ENCODE data around the gene DCDC2C. TPM values are rescaled to one million over a fixed set of nuclear protein-coding genes. Genes with fewer than 3 reads are reported as not detected.
A peak's percentile ranks its signal among the peaks of the same experiment; 100 is the strongest.

The DCDC2C gene
- total RNA-seq, 1 experiment from 2014 or later, result not detected

DNA sequence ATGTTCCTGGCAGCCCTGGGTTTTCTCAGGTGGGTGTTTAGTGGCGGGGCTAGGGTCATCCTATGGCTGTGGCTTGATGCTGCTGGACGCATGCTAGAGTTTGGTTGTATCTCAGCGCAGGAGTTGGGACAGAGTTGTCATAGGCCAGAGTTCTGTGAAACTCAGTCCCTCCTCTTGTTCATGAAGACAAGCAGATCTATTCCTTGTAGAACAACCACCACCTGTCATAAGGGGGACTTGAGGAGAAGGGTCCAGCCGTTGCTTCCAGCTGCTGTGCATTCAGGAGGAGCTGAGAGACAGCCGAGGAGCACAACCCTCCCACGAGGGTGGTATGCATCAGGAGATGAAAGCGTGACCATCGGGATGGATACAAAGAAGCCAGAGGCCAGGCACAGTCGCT, 26.4 kb downstream of the DCDC2C start:
- in situ Hi-C loops (cut with HindIII; ENCODE audit: low pct_unique_long_range_greater_than_20kb, low sequenced_read_pairs), result no loop called here
- DNase-seq (ENCODE audit: low read depth, low spot score), result no peak

DNA sequence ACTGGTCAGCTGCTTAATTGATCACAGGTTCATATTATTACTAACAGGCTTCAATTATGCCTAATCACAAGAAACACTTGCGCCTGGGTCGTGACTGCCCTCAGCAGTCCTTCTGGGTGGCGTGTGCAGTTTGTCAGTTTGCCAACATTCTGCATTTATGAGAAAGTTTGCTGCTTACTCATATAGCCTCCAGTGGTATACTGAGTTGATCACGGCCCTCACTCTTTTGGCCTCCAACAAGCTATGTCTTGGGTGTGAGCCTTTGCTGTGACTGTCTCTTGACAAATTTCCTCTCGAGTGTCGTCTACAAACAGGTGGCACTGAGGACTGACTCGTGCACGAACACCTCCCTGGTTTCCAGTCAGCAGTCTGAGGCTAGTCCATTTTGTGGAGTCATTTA, 27.3 kb downstream of the DCDC2C start:
- in situ Hi-C loops (cut with HindIII; ENCODE audit: low pct_unique_long_range_greater_than_20kb, low sequenced_read_pairs), result no loop called here
- DNase-seq (ENCODE audit: low read depth, low spot score), result peak; percentile 54

DNA sequence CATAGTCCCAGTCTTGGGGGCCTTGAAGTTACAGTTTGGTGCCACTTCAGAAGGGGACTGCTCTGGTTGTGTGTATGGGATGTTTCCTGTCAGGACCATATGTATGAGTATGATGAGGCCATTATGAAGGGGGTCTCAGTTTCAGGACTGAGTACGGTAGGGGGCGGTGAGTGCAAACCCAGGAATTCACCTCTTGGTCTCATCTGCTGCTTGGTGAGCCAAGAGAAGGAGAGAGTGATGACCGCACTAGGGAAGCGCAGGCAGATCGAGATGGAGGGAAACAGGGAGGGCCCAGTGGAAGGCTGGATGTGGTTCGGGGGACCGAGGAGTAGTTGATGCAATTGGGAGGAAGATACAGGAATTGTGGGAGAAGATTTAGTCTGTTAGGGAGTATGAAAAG, 28.5 kb downstream of the DCDC2C start:
- in situ Hi-C loops (cut with HindIII; ENCODE audit: low pct_unique_long_range_greater_than_20kb, low sequenced_read_pairs), result no loop called here
- no peak for DNase-seq (ENCODE audit: low read depth, low spot score)

DNA sequence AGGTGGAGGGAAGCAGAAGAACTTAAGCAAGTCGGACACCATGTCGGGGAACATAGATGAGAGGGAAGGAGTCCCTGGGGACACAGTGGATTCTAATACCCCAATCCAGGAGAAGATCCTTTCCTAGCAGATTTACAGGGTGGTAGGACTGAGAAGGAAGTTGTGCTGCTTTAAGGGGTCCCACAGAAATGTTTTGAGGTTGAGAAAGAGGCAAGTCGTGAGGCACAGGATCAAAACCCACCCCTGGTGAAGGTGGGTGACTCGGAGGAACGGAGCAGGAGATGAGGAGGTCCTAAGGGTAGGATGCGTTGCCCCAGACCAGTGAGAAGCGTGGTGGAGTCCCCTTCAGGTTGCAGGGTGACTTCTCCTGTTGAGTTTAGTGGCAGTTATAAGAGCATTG, 32.7 kb downstream of the DCDC2C start:
- in situ Hi-C loops (cut with HindIII; ENCODE audit: low pct_unique_long_range_greater_than_20kb, low sequenced_read_pairs), result no loop called here
- DNase-seq (ENCODE audit: low read depth, low spot score), result no peak

DNA sequence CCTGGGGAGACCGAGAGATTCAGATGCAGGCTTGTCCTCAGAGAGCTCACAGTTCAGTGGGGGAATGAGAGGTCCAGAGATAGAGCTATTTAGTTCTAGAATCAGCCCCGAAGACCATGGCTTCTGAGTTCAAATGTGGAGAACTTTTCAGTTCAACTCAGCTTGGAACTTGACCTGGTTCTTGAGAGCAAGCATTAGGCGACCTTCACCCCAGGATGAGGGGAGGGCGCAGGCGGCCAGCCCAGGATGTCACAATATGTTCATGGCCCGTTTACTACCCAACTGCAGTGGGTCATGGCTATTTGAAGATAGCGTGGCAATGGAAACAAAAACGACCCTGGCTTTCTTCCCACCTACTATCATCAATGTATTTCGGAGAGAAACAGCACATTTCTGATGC, 33.8 kb downstream of the DCDC2C start:
- in situ Hi-C loops (cut with HindIII; ENCODE audit: low pct_unique_long_range_greater_than_20kb, low sequenced_read_pairs), result no loop called here
- no peak for DNase-seq (ENCODE audit: low read depth, low spot score)

DNA sequence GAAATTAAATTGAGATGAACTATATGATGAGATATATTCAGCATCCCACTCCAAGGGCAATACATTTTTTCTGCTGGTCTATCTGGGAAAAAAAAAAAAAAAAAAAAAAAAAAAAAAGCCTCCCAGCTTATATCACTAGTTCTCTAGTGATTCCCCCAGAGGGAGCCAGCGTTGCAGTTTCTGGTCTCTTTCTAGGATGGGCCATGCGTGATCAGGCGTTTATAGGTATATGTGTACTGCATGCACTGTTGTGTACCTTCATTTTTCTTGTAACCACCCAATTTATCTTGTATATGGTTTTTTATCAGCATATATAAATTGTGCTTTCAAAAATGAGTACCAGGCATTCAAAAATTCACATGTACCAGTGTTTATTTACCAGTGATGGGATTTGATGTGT, 35.1 kb downstream of the DCDC2C start:
- in situ Hi-C loops (cut with HindIII; ENCODE audit: low pct_unique_long_range_greater_than_20kb, low sequenced_read_pairs), result no loop called here
- peak; percentile 84 for DNase-seq (ENCODE audit: low read depth, low spot score)

DNA sequence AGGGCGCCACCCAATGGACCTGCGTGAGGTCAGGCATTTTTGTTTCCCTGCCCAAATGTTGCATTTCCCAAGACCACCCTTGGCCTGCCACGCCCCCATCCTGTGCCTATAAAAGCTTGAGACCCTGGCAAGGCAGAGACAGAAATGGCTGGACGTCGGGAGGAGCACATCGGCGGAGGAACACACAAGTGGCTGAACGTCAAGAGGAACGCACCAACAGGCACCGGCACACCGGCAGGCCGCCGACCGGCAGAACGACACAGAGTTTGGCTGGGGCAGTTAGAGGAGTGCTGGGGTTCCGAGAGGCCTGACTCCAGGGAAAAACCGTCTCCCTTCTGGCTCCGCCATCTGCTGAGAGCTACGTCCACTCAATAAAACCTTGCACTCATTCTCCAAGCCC, 35.9 kb downstream of the DCDC2C start:
- DNase-seq (ENCODE audit: low read depth, low spot score), result peak; percentile 22
- in situ Hi-C loops (cut with HindIII; ENCODE audit: low pct_unique_long_range_greater_than_20kb, low sequenced_read_pairs), result no loop called here

DNA sequence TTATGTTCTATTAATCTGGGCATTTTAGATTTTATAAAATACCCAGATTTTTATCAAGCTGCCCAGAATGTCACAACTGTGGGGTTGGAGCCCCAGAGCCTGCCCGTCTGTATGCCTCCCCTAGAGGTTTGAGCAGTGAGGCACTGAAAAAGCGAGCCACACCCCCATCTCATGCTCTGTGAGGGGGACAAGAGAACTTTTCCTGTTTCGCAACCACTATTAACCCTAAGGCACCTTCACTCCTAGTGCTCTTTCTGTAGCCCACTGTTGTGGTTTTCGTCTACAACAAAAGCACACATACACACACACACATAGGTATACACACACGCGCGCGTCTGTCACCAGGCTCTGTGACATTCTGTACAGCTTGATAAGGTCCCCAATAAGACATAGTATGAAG, 38.0 kb downstream of the DCDC2C start:
- DNase-seq (ENCODE audit: low read depth, low spot score), result peak; percentile 28
- in situ Hi-C loops (cut with HindIII; ENCODE audit: low pct_unique_long_range_greater_than_20kb, low sequenced_read_pairs), result no loop called here

DNA sequence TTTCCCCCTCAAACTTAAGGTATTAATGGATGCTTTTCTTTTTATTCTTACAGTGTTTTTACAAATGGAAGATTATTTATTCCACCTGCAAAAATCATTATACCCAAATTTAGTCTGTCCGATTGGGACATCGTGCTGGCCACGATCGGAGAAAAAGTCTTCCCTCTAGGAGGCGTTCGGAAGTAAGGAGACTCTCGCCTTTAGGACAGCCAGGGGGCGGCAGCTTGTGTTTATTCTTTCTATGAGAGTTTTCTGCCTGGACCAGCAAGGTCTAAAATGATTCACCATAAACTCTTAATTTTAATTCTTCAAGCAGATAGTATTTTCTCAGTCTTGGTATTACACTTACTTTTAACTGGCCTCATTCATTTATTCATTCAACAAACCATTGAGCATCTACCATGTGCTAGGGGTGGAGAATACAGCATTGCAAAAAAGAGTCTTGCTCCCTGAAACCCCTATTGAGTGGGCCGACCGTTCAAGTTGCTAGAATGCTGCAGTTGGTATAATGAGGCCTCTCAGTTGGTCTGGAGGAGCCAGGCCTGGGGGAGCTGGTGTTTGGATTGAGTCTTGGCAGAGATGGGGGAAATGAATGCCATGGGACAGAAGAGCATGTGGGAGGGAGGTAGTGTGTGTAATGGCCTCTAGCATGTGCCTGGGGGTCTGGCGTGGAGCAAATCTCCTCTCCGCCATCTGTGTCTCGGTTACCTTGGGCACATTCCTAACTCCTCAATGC, 38.7 kb downstream of the DCDC2C start:
- in situ Hi-C loops (cut with HindIII; ENCODE audit: low pct_unique_long_range_greater_than_20kb, low sequenced_read_pairs), result no loop called here
- peak; percentile 45 for DNase-seq (ENCODE audit: low read depth, low spot score)

DNA sequence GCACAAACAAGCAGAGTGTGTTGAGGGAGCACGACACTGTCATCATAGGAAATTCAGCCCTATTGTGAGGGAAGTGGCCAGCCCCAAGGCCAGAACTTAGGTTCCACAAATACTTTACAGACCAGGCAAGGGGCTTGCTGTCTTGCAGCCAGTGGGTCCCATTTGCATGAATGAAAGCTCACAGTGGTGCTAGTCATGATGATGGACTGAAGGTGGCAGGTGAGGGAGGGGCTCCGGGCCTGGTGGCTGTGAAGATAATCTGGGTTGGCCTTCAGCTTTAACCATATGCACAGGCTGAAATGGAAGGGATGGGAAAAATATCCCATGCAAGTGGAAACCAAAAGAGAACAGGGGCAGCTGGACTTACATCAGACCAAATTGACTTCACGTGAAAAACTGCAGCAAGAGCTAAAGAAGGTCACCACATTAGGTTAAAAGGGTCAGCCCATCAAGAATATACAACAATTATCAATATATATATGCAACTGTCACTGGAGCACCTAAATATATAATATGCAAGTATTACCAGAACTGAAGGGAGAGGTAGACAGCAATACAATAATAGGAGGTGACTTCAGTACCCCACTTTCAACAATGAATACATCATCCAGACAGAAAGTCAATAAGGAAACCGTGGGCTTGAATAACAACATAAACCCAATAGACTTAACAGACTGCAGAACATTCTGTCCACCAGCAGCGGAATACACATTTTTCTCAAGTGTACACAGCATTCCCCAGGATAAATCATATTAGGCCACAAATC, 39.6 kb downstream of the DCDC2C start:
- in situ Hi-C loops (cut with HindIII; ENCODE audit: low pct_unique_long_range_greater_than_20kb, low sequenced_read_pairs), result no loop called here

DNA sequence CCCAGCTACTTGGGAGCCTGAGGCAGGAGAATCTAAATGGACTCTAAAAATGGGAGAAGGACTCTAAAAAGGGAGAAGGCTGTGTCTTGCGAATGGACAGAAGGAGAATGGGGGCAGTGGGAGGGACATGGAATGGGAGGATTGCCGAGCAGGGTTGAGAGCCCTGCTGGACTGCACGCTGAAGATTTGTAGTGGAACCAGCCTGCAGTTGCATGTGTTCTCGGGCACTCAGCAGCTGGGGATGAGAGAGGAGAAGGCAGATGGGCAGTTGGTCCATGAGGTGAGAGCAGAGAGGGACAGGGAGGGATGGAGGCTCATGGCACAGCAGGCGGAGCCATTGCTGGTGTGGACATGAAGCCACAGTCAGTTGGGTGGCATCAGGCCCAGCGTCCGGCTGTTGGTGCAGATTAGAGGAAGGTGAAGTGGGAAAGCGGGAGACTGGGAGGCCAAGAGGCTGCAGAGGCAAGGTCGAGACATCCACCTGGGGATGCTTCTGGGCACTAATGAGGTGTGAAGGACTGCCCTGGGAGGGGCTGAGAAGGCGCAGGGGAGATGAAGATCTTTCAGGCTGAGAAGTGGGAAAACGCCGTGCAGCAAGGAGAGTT, 40.7 kb downstream of the DCDC2C start:
- in situ Hi-C loops (cut with HindIII; ENCODE audit: low pct_unique_long_range_greater_than_20kb, low sequenced_read_pairs), result no loop called here

More for the DNA sequence above, 39.6 kb downstream of the DCDC2C start:
- no peak for DNase-seq (ENCODE audit: low read depth, low spot score)

DNA sequence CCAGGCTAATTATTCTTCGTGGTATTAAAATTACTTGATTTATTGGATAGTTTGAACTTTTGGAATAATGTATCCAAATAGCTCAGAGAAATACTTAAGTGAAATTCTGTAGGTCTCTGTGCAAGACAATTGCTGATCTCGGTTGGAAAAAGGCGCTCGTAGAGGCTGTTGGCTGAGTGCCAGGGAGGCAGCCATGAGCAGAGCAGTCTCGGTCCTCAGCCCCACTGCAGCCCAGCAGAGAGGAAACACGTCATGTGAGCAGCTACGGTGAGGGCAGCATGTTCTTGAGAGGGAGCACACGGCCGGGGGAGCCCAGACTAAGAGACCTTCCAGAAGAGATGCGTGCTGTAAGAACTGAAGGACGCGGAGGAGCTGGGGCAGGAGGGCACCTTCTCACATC, 42.5 kb downstream of the DCDC2C start:
- DNase-seq (ENCODE audit: low read depth, low spot score), result no peak
- in situ Hi-C loops (cut with HindIII; ENCODE audit: low pct_unique_long_range_greater_than_20kb, low sequenced_read_pairs), result no loop called here

More for the DNA sequence above, 40.7 kb downstream of the DCDC2C start:
- no peak for DNase-seq (ENCODE audit: low read depth, low spot score)

DNA sequence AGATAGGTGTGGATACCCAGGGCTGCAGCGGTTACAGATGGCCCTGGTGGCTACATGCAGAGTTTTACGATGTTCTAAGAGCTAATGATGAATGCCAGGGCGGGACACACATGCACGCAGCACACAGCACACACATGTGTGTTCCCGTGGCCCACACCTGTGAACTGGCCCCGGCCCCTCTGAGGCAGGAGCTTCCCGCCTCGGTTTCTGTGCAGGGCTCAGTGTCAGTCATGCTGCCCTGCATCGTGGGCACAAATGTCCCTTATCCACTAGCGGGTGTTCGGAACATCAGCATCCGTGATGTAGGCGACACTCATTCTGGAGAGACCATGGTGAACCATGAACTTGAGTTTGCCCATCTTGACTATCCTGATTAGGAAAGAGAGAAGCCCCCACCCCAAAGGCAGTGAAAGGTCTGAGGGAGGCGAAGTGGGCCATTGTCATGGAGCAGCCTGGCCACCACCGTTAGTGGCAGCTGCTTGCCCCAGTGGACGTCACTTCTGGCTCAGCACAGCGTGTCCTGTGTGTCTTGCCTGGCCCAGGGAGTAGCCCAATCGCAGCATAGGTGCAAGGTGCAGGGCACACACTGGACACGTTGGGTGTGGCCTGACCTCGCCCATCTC, 43.8 kb downstream of the DCDC2C start:
- in situ Hi-C loops (cut with HindIII; ENCODE audit: low pct_unique_long_range_greater_than_20kb, low sequenced_read_pairs), result no loop called here
- no peak for DNase-seq (ENCODE audit: low read depth, low spot score)

DNA sequence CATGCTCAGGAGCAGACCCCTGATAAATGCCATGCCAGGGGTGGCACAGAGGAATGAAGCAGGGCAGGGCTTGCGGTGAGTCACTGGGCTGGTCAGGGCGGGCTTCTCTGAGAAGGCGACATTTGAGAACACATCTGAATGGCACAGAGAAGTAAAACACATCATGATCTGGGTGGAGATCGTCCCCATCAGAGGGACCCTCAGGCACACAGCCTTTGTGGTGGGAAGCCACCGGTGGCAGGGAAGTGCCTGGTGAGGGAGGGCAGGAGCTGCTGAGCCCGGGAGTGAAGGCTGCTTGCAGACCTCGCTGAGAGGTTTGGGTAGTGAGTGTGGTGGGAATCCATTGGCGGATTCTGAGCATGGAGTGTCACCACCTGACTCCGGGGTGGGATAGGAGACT, 44.5 kb downstream of the DCDC2C start:
- in situ Hi-C loops (cut with HindIII; ENCODE audit: low pct_unique_long_range_greater_than_20kb, low sequenced_read_pairs), result no loop called here
- no peak for DNase-seq (ENCODE audit: low read depth, low spot score)

DNA sequence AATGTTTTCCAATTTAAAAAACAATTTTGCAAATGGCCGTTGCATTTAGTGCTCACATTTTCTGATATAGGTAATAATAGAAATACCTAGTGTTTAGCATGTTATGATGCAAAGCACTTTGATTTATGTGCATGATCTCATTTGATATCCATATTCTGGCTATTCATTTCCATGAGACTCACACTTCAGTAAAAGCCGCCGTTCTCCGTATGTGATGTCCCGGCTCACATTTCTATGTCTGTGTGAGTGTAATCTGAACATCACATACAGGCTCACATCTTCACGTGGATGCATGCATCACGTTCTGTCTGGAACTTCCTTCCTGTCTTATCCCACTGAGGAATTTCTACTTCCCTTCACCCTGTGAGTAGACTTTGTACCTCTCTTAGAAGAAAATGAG, 45.8 kb downstream of the DCDC2C start:
- in situ Hi-C loops (cut with HindIII; ENCODE audit: low pct_unique_long_range_greater_than_20kb, low sequenced_read_pairs), result no loop called here
- DNase-seq (ENCODE audit: low read depth, low spot score), result no peak

DNA sequence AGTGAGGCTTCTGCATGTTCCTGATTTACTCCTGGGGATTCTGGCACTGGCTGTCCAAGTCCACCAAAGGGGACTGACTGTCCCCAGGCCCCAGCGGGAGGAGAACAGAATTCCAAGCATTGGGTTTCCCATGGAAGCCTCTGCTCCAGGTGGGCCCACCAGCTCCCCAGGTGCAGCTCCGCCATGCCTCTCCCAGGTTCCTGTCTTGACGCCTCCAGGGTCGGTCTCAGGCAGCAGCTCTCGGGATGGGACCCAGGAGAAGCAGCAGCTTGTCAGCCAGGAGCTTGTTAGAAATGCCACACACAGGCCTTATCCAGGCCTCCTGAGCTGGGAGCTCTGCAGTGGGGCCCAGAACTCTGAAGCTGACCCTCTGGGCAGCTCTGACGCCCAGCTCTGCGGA, 47.9 kb downstream of the DCDC2C start:
- DNase-seq (ENCODE audit: low read depth, low spot score), result no peak

DNA sequence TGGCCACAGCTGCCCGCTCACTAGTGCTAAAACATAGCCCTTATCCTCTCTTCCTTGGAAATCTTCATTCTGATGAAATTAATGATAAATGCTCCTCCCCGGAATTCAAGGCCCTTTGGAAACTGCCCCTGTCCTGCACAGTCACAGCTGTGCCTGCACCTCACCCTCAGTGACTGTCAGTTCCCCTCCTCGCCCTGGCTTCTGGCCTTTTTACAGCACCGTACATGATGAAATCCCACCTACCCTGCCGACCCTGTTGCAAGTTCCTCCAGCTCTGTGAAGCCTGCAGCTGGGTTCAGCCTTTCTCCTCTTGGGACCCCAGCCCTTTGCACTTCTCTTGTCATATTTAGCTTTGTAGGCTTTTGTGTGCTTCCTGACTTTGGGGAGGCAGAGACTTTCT, 48.4 kb downstream of the DCDC2C start:
- in situ Hi-C loops (cut with HindIII; ENCODE audit: low pct_unique_long_range_greater_than_20kb, low sequenced_read_pairs), result no loop called here
- DNase-seq (ENCODE audit: low read depth, low spot score), result no peak

More for the DNA sequence above, 47.9 kb downstream of the DCDC2C start:
- in situ Hi-C loops (cut with HindIII; ENCODE audit: low pct_unique_long_range_greater_than_20kb, low sequenced_read_pairs), result no loop called here

DNA sequence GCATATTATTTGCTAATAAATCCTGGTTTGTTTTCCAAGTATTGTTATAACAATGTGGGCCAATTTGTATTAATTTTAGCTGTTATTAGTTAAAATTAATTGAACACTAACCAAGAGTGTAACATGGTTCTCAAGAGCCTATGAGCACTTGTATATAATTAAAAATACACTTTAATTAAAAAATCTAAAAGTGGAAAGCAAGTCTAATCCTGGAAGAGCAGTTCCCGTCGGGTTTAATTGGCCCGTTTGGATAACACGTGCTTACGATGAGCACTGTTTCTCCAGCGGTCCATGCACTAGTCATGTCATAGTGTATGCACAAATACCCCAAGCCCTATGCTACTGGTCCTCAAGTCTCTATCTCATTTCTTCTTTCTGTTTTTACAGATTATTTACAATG, 49.0 kb downstream of the DCDC2C start:
- in situ Hi-C loops (cut with HindIII; ENCODE audit: low pct_unique_long_range_greater_than_20kb, low sequenced_read_pairs), result no loop called here
- DNase-seq (ENCODE audit: low read depth, low spot score), result no peak
